Tibial nerve (tissue), 4 donors: Measurements from ENCODE around the gene NCOA7. TPM values are rescaled to one million over a fixed set of nuclear protein-coding genes. Genes with fewer than 3 reads are reported as not detected.
"Not testable (repeated sequence)": the region's sequence is repeated elsewhere in the genome, so short reads cannot be mapped to it uniquely, and the experiment has no call there.

ENCODE experiments used
- DNase-seq, 2 donors: peaks; one replicate each; pipeline ENCODE4 v3.0.0-alpha.2; 2019; ENCODE audit warnings: low spot score in 2 of 2
- H3K27ac ChIP-seq, 4 donors: fragments of 200-600 bp; sonication (generic) in 3 of 4; one replicate each; pipeline ENCODE4 v1.5.1; 2017 to 2019; ENCODE audit warnings: mild to moderate bottlenecking in 1 of 4
- H3K27me3 ChIP-seq, 2 donors: fragments of 200-600 bp; sonication (generic) in 1 of 2; one replicate each; pipeline versions ENCODE4 v1.5.1 to v1.6.0; 2017 to 2019
- H3K36me3 ChIP-seq, 3 donors: fragments of 200-600 bp; sonication (generic); one replicate each; pipeline ENCODE4 v1.5.1; 2018 to 2019
- H3K4me1 ChIP-seq, 4 donors: fragments of 200-600 bp; sonication (generic) in 3 of 4; one replicate each; pipeline ENCODE4 v1.5.1; 2017 to 2019
- H3K4me3 ChIP-seq, 4 donors: fragments of 200-600 bp; sonication (generic) in 3 of 4; one replicate each; pipeline ENCODE4 v1.5.1; 2017 to 2019; ENCODE audit warnings: mild to moderate bottlenecking in 1 of 4, moderate library complexity in 1 of 4
- H3K9me3 ChIP-seq, 4 donors: fragments of 200-600 bp; sonication (generic) in 3 of 4; one replicate each; pipeline ENCODE4 v1.5.1; 2017 to 2019
- EP300 ChIP-seq, 2 donors: sonication (generic); formaldehyde crosslinking; IDR thresholded peaks; one replicate each; pipeline ENCODE4 v1.6.1; 2017; ENCODE audit warnings: antibody characterized with exemption in 2 of 2, mild to moderate bottlenecking in 1 of 2
- POLR2A ChIP-seq, 2 donors: fragments of 450-650 bp; IDR thresholded peaks; one replicate each; pipeline ENCODE4 v1.6.1; 2017; ENCODE audit warnings: antibody characterized with exemption in 2 of 2, mild to moderate bottlenecking in 2 of 2, moderate library complexity in 2 of 2
- WGBS, 2 donors: methylation state at CpG; one replicate each; pipeline ENCODE4 v1.1.5; 2018; 5-methylcytosine and 5-hydroxymethylcytosine counted together
- total RNA-seq, 4 donors: library from RNA; depleted of rRNA; stranded (reverse); fragments of >200 nt; gene quantifications; one replicate each; pipeline ENCODE4 v1.1.0, GENCODE V29; 2016
- TF ChIP-seq, protein P1 (sequence below), 5 experiments: fragments of 200-600 bp in 3 of 5; fragments of 450-650 bp in 2 of 5; sonication (generic) in 3 of 5; IDR thresholded peaks; one replicate each; pipeline ENCODE4 v1.5.1; 2016 to 2019; ENCODE audit warnings: antibody characterized with exemption in 5 of 5, mild to moderate bottlenecking in 3 of 5, moderate library complexity in 2 of 5

Gene NCOA7
- total RNA-seq, 4 donors from 2014 or later, result 38.7 to 86.7 (median 59.7) TPM

GRCh38 chr6:125931733-125932450, 141.1 kb downstream of the NCOA7 start:
- TF ChIP-seq POLR2A (IDR thresholded peaks at IDR 0.05) (no peak), EP300 (IDR thresholded peaks at IDR 0.05) (no peak)
- TF ChIP-seq, protein P1, sequence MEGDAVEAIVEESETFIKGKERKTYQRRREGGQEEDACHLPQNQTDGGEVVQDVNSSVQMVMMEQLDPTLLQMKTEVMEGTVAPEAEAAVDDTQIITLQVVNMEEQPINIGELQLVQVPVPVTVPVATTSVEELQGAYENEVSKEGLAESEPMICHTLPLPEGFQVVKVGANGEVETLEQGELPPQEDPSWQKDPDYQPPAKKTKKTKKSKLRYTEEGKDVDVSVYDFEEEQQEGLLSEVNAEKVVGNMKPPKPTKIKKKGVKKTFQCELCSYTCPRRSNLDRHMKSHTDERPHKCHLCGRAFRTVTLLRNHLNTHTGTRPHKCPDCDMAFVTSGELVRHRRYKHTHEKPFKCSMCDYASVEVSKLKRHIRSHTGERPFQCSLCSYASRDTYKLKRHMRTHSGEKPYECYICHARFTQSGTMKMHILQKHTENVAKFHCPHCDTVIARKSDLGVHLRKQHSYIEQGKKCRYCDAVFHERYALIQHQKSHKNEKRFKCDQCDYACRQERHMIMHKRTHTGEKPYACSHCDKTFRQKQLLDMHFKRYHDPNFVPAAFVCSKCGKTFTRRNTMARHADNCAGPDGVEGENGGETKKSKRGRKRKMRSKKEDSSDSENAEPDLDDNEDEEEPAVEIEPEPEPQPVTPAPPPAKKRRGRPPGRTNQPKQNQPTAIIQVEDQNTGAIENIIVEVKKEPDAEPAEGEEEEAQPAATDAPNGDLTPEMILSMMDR (IDR thresholded peaks at IDR 0.05), result no peak
- Histone ChIP-seq H3K9me3 (peaks cover 0 to 2% (median 0%) of the 10 kb centered on the region in 4 donors), H3K27me3 (no peaks in the 10 kb centered on the region), H3K27ac (no peak overlapping the region), H3K4me1 (no peaks in the 10 kb centered on the region), H3K4me3 (no peak overlapping the region), H3K36me3 (peaks cover 3 to 38% (median 6%) of the 10 kb centered on the region in 3 donors)
- no peak for DNase-seq
- 86 to 91% methylated on average over 4 of the region's 4 CpGs for WGBS, 2 donors

DNA sequence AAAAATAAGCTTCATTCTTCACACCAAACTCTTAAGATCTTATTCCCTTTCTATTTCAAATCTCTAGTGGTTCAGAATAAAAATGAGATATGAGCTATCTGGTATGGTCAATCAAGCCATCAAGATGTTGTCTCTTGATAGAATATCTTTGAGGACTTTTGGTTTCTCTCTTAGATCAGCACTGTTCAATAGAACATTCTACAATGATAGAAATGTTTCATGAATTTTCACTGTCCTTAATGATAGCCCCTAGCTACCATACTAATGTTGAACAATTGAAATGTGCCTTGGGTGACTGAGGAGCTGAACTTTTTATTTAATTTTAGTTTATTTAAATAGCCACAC, 141.7 kb downstream of the NCOA7 start:
- H3K36me3 ChIP-seq, result peaks cover 3 to 34% (median 6%) of the 10 kb centered on the region in 3 donors
- TF ChIP-seq EP300 (IDR thresholded peaks at IDR 0.05), result no peak
- TF ChIP-seq, protein P1 (IDR thresholded peaks at IDR 0.05), result no peak
- no peak for TF ChIP-seq POLR2A (IDR thresholded peaks at IDR 0.05)
- peaks cover 0 to 2% (median 0%) of the 10 kb centered on the region in 4 donors for H3K9me3 ChIP-seq
- no peak overlapping the region for H3K27ac ChIP-seq
- no peaks in the 10 kb centered on the region for H3K27me3 ChIP-seq
- no peaks in the 10 kb centered on the region for H3K4me1 ChIP-seq
- no peak for DNase-seq
- no peak overlapping the region for H3K4me3 ChIP-seq

GRCh38 chr6:125935520-125935919, 144.8 kb downstream of the NCOA7 start:
- H3K4me1 ChIP-seq, H3K9me3 ChIP-seq, H3K4me3 ChIP-seq, H3K27me3 ChIP-seq, DNase-seq, H3K27ac ChIP-seq: not testable (repeated sequence)
- peaks cover 0 to 11% (median 3%) of the 10 kb centered on the region in 3 donors for H3K36me3 ChIP-seq
- 92% methylated on average over 5 of the region's 5 CpGs for WGBS, 2 donors

- 58 to 70% methylated on average over 1 of the region's 1 CpG for WGBS, 2 donors
- Histone ChIP-seq H3K27me3 (no peaks in the 10 kb centered on the region), H3K9me3 (peaks cover 0 to 2% (median 0%) of the 10 kb centered on the region in 4 donors), H3K4me3 (no peak overlapping the region), H3K4me1 (peaks cover 0 to 13% (median 5%) of the 10 kb centered on the region in 4 donors), H3K36me3 (no peaks in the 10 kb centered on the region), H3K27ac (no peak overlapping the region)
- TF ChIP-seq POLR2A (IDR thresholded peaks at IDR 0.05), result no peak
- TF ChIP-seq, protein P1 (IDR thresholded peaks at IDR 0.05), result no peak
- no peak for TF ChIP-seq EP300 (IDR thresholded peaks at IDR 0.05)
- no peak for DNase-seq
Measured at GRCh38 chr6:125939026-125939425, 148.3 kb downstream of the NCOA7 start.

DNA sequence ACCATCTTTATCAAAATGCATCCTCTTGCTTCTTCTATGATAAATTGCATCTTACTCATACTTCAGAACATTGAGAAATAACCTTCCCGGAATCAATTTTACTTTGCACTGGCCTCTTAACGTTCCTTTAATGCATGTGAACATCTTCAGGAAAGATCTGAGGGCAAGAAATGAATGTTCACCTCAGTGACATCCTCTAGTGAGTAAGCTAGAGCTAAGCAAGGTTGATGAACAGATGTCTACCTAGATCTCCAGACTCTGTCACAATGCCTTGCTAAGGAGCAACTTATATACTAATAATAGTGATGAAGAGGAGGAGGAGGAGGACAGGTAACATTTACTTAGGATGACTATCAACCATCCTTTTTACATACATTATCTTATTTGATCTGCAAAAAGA, 149.0 kb downstream of the NCOA7 start:
- Histone ChIP-seq H3K4me1 (peaks cover 0 to 21% (median 10%) of the 10 kb centered on the region in 4 donors), H3K36me3 (no peaks in the 10 kb centered on the region), H3K4me3 (no peak overlapping the region), H3K27me3 (no peaks in the 10 kb centered on the region), H3K27ac (no peak overlapping the region), H3K9me3 (peaks cover 0 to 2% (median 0%) of the 10 kb centered on the region in 4 donors)
- no peak for DNase-seq
- WGBS, 2 donors, result 85 to 87% methylated on average over 2 of the region's 2 CpGs
- TF ChIP-seq EP300 (IDR thresholded peaks at IDR 0.05), result no peak
- no peak for TF ChIP-seq POLR2A (IDR thresholded peaks at IDR 0.05)
- TF ChIP-seq, protein P1 (IDR thresholded peaks at IDR 0.05), result no peak
